Spleen (tissue), 11 donors: ENCODE results near the gene PRKG1. TPM values are rescaled to one million over a fixed set of nuclear protein-coding genes. Genes with fewer than 3 reads are reported as not detected.

ENCODE experiments used
- DNase-seq: peaks from one replicate; pipeline ENCODE4 v3.0.0-alpha.2; 2020
- H3K27ac ChIP-seq, 8 donors: fragments of 200-600 bp; sonication (generic) in 7 of 8; 1 replicate in 4 of 8; 2 replicates in 4 of 8; pipeline versions ENCODE4 v1.5.0 to v1.8.0; 2016 to 2021; ENCODE audit warnings: inconsistent platforms in 4 of 8, mild to moderate bottlenecking in 4 of 8, moderate library complexity in 1 of 8
- H3K27me3 ChIP-seq, 7 donors: fragments of 200-600 bp; sonication (generic) in 6 of 7; replicated peaks in 1 of 7; 1 replicate in 4 of 7; 2 replicates in 3 of 7; pipeline versions ENCODE4 v1.5.0 to v1.8.0; 2016 to 2021; ENCODE audit warnings: inconsistent platforms in 3 of 7, mild to moderate bottlenecking in 1 of 7
- H3K36me3 ChIP-seq, 6 donors: fragments of 200-600 bp; sonication (generic) in 5 of 6; 1 replicate in 4 of 6; 2 replicates in 2 of 6; pipeline versions ENCODE4 v1.5.0 to v1.8.0; 2016 to 2021; ENCODE audit warnings: inconsistent platforms in 2 of 6
- H3K4me1 ChIP-seq, 6 donors: fragments of 200-600 bp; sonication (generic) in 5 of 6; 1 replicate in 3 of 6; 2 replicates in 3 of 6; pipeline versions ENCODE4 v1.5.0 to v1.8.0; 2016 to 2021; ENCODE audit warnings: inconsistent platforms in 3 of 6
- H3K4me3 ChIP-seq, 8 donors: fragments of 200-600 bp; sonication (generic) in 7 of 8; 1 replicate in 4 of 8; 2 replicates in 4 of 8; pipeline versions ENCODE4 v1.5.0 to v1.8.0; 2016 to 2021; ENCODE audit warnings: inconsistent platforms in 4 of 8, mild to moderate bottlenecking in 4 of 8, moderate library complexity in 2 of 8
- H3K9me3 ChIP-seq, 8 donors: fragments of 200-600 bp; sonication (generic) in 7 of 8; 1 replicate in 4 of 8; 2 replicates in 4 of 8; pipeline versions ENCODE4 v1.5.0 to v1.8.0; 2016 to 2021; ENCODE audit warnings: inconsistent platforms in 4 of 8
- CTCF ChIP-seq, 11 experiments: fragments of 200-600 bp in 7 of 11; fragments of 450-650 bp in 4 of 11; sonication (generic) in 4 of 11; IDR thresholded peaks in 8 of 11; conservative IDR thresholded peaks in 3 of 11; 1 replicate in 7 of 11; 2 replicates in 4 of 11; pipeline versions ENCODE4 v1.4.0 to v1.8.0; 2016 to 2021; ENCODE audit warnings: antibody characterized with exemption in 11 of 11, inconsistent platforms in 4 of 11, mild to moderate bottlenecking in 1 of 11
- POLR2A ChIP-seq, 3 donors: fragments of 450-650 bp; IDR thresholded peaks; one replicate each; pipeline ENCODE4 v1.5.1; 2017; ENCODE audit warnings: antibody characterized with exemption in 3 of 3, mild to moderate bottlenecking in 1 of 3
- POLR2AphosphoS5 ChIP-seq, 3 donors: sonication (generic); formaldehyde crosslinking; IDR thresholded peaks; one replicate each; pipeline ENCODE4 v1.5.1; 2017; ENCODE audit warnings: antibody characterized with exemption in 3 of 3
- WGBS, 5 donors: extraction: QIAGEN DNeasy Blood & Tissue Kit in 3 of 5; methylation state at CpG; one replicate each; pipeline versions ENCODE4 v1.1.5 to v1.1.7; 2013 to 2018; 5-methylcytosine and 5-hydroxymethylcytosine counted together
- intact Hi-C: fragments of 100-400 bp; cut with DNase I; formaldehyde crosslinking; loops from one replicate; pipeline ENCODE4 v1.15.0; 2023; ENCODE audit warnings: low total_unique reads
- polyA plus RNA-seq, 3 donors: library from polyadenylated mRNA; stranded (reverse); fragments of 200-250 nt; gene quantifications; one replicate each; pipeline ENCODE4 v1.2.1, GENCODE V29; 2013
- total RNA-seq, 7 donors: library from RNA; depleted of rRNA in 3 of 7; stranded (reverse); fragments of >200 nt in 3 of 7; fragmentation: NEBNext Ultra II Directional in 4 of 7; extraction: Animal tissue kit (Norgen Biotek cat#: 25700) in 4 of 7; gene quantifications; one replicate each; pipeline versions ENCODE4 v1.1.0 to v1.2.1, GENCODE V29; 2016 to 2021
- donor health status: healthy with polysubstance abuse.
- donor health status: DM: no; HTN: no; CAD: no; lungs with moderate emphysema.
- donor health status: DM: no; HTN: no; CAD: no.
- donor health status: Bipolar disorder and iron deficiency.
- donor health status: healthy.
- donor health status: DM: no; HTN: no; CAD: no.
- donor health status: DM: yes; HTN: yes; CAD: no.

PRKG1 gene
- total and polyA plus RNA-seq, 10 donors = 0.65 to 10.5 (median 7.2) TPM

- Histone ChIP-seq H3K4me3 (no peak overlapping the region), H3K9me3 (no peaks in the 10 kb centered on the region), H3K4me1 (no peaks in the 10 kb centered on the region), H3K27me3 (no peaks in the 10 kb centered on the region), H3K36me3 (no peaks in the 10 kb centered on the region), H3K27ac (no peak overlapping the region)
- DNase-seq = no peak
- intact Hi-C loops = no loop called here
- TF ChIP-seq POLR2AphosphoS5 (IDR thresholded peaks at IDR 0.05) (no peak), POLR2A (IDR thresholded peaks at IDR 0.05) (no peak), CTCF (IDR thresholded peaks at IDR 0.05 in 8 of 11, conservative IDR thresholded peaks at IDR 0.05 in 3 of 11) (no peak)
- WGBS, 5 donors = 72 to 88% (median 78%) methylated on average over 6 of the region's 6 CpGs
Observed at GRCh38 chr10:52100011-52100547, 1025.8 kb downstream of the PRKG1 start.

- no peak overlapping the region for H3K27ac ChIP-seq
- H3K4me1 ChIP-seq = no peaks in the 10 kb centered on the region
- no peak for TF ChIP-seq POLR2AphosphoS5 (IDR thresholded peaks at IDR 0.05)
- no peak for TF ChIP-seq POLR2A (IDR thresholded peaks at IDR 0.05)
- no peak for TF ChIP-seq CTCF (IDR thresholded peaks at IDR 0.05 in 8 of 11, conservative IDR thresholded peaks at IDR 0.05 in 3 of 11)
- no peak for DNase-seq
- WGBS, 5 donors = 86 to 91% (median 89%) methylated on average over 9 of the region's 9 CpGs
- H3K27me3 ChIP-seq = no peaks in the 10 kb centered on the region
- H3K36me3 ChIP-seq = no peaks in the 10 kb centered on the region
- no peak overlapping the region for H3K4me3 ChIP-seq
- intact Hi-C loops = no loop called here
- no peaks in the 10 kb centered on the region for H3K9me3 ChIP-seq
Observed at GRCh38 chr10:52105301-52105700, 1031.0 kb downstream of the PRKG1 start.

GRCh38 chr10:52106011-52106410, 1031.7 kb downstream of the PRKG1 start:
- DNase-seq = no peak
- TF ChIP-seq POLR2A (IDR thresholded peaks at IDR 0.05) (no peak), POLR2AphosphoS5 (IDR thresholded peaks at IDR 0.05) (no peak), CTCF (IDR thresholded peaks at IDR 0.05 in 8 of 11, conservative IDR thresholded peaks at IDR 0.05 in 3 of 11) (no peak)
- H3K27me3 ChIP-seq = no peaks in the 10 kb centered on the region
- no peaks in the 10 kb centered on the region for H3K36me3 ChIP-seq
- H3K9me3 ChIP-seq = no peaks in the 10 kb centered on the region
- no peak overlapping the region for H3K4me3 ChIP-seq
- no peaks in the 10 kb centered on the region for H3K4me1 ChIP-seq
- H3K27ac ChIP-seq = no peak overlapping the region
- 84 to 92% (median 85%) methylated on average over 4 of the region's 4 CpGs for WGBS, 5 donors
- intact Hi-C loops = no loop called here

GRCh38 chr10:52106899-52107298, 1032.6 kb downstream of the PRKG1 start:
- intact Hi-C loops = no loop called here
- no peaks in the 10 kb centered on the region for H3K36me3 ChIP-seq
- TF ChIP-seq POLR2AphosphoS5 (IDR thresholded peaks at IDR 0.05) (no peak), CTCF (IDR thresholded peaks at IDR 0.05 in 8 of 11, conservative IDR thresholded peaks at IDR 0.05 in 3 of 11) (no peak), POLR2A (IDR thresholded peaks at IDR 0.05) (no peak)

More at GRCh38 chr10:52106899-52107298, 1032.6 kb downstream of the PRKG1 start:
- no peaks in the 10 kb centered on the region for H3K4me1 ChIP-seq
- no peak for DNase-seq
- no peaks in the 10 kb centered on the region for H3K9me3 ChIP-seq
- H3K27ac ChIP-seq = no peak overlapping the region
- H3K27me3 ChIP-seq = no peaks in the 10 kb centered on the region
- no peak overlapping the region for H3K4me3 ChIP-seq
